ENCODE data around the gene CFP. TPM values are rescaled to one million over a fixed set of nuclear protein-coding genes. Genes with fewer than 3 reads are reported as not detected.
A peak's percentile ranks its signal among the peaks of the same experiment; 100 is the strongest.

CFP gene
- total RNA-seq, 1 experiment from 2014 or later, result 1.3 TPM

DNA sequence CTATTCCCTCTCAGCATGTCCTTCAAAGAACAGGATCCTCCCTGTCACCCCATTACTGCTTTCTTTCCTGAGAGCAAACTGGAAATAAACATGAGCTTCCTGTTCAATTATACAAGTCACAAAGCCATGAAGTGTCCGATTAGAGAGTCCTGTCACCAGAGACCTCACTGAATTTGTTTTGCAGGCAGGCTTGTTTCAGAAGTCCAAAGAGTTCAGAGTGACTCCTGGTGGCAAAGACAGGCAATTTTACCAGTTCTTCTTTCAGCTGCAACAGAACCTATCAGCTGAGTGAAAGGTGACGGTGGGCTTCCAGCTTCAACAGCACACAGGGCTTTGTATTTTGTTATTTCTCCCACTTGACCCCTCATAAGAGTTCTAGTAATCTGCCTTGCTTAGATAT is 14.2 kb upstream of the CFP start:
- RAD21 ChIA-PET (ENCODE audit: low non-redundant PET in 1 of 2, low total read pairs in 2 of 2, uncharacterized antibody in 2 of 2, unreplicated experiment in 2 of 2), result no interaction called here
- peak; percentile 58 for ATAC-seq
- H3K79me2 ChIP-seq (ENCODE audit: insufficient read depth, low read length), result peaks cover 28% of the 10 kb centered on the region
- intact Hi-C loops (cut with micrococcal nuclease), result loop anchor here (2.0 kb wide), 1 partner anchor 81 kb away; no protein-coding TSS in a partner anchor
- no TSS peak for BruUV-seq (replicated peaks)
- TF ChIP-seq, protein P1, sequence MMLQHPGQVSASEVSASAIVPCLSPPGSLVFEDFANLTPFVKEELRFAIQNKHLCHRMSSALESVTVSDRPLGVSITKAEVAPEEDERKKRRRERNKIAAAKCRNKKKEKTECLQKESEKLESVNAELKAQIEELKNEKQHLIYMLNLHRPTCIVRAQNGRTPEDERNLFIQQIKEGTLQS (IDR thresholded peaks at IDR 0.05), result no peak
- TF ChIP-seq RAD21 (IDR thresholded peaks at IDR 0.05; ENCODE audit: low read depth), result peak; percentile 40
- TF ChIP-seq, protein P2, sequence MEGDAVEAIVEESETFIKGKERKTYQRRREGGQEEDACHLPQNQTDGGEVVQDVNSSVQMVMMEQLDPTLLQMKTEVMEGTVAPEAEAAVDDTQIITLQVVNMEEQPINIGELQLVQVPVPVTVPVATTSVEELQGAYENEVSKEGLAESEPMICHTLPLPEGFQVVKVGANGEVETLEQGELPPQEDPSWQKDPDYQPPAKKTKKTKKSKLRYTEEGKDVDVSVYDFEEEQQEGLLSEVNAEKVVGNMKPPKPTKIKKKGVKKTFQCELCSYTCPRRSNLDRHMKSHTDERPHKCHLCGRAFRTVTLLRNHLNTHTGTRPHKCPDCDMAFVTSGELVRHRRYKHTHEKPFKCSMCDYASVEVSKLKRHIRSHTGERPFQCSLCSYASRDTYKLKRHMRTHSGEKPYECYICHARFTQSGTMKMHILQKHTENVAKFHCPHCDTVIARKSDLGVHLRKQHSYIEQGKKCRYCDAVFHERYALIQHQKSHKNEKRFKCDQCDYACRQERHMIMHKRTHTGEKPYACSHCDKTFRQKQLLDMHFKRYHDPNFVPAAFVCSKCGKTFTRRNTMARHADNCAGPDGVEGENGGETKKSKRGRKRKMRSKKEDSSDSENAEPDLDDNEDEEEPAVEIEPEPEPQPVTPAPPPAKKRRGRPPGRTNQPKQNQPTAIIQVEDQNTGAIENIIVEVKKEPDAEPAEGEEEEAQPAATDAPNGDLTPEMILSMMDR (IDR thresholded peaks at IDR 0.05 in 2 of 3, conservative IDR thresholded peaks at IDR 0.05 in 1 of 3; ENCODE audit: borderline replicate concordance in 1 of 3, insufficient read depth in 1 of 3, low read depth in 2 of 3, low read length in 2 of 3), result peak; percentile 29 to 36 (median 31); a peak in 3 of 6 replicates
- no peaks in the 10 kb centered on the region for H3K9me3 ChIP-seq (ENCODE audit: control insufficient read depth in 1 of 2, insufficient read depth in 1 of 2, low read depth in 1 of 2, low read length in 2 of 2)
- no peak overlapping the region for H3K4me2 ChIP-seq (ENCODE audit: low read length)
- CTCF ChIA-PET, result no interaction called here
- H3K27me3 ChIP-seq (ENCODE audit: insufficient read depth, low read length), result no peaks in the 10 kb centered on the region
- no peak overlapping the region for H3K9ac ChIP-seq (ENCODE audit: low read length)
- no peak overlapping the region for H2AFZ ChIP-seq (ENCODE audit: low read depth, low read length, poor library complexity, severe bottlenecking)
- POLR2A ChIA-PET, result no interaction called here
- no peak for DNase-seq (ENCODE audit: low read depth, low spot score)
- H3K36me3 ChIP-seq (ENCODE audit: control insufficient read depth in 1 of 2, insufficient read depth in 2 of 2, low read length in 2 of 2), result peaks cover 4 to 7% of the 10 kb centered on the region in 2 experiments; a peak in 3 of 4 replicates
- H3K4me1 ChIP-seq (ENCODE audit: control insufficient read depth in 1 of 2, insufficient read depth in 2 of 2, low read length in 2 of 2), result peaks cover 0 to 2% of the 10 kb centered on the region in 2 experiments; a peak in 3 of 4 replicates
- H3K4me3 ChIP-seq (replicated peaks in 1 of 2; ENCODE audit: low read depth in 1 of 2, low read length in 2 of 2), result no peak overlapping the region
- H3K9me2 ChIP-seq (ENCODE audit: insufficient read depth), result no peaks in the 10 kb centered on the region
- no peak overlapping the region for H3K27ac ChIP-seq (ENCODE audit: low read depth, low read length)
- H4K20me1 ChIP-seq (ENCODE audit: insufficient read depth), result no peaks in the 10 kb centered on the region

DNA sequence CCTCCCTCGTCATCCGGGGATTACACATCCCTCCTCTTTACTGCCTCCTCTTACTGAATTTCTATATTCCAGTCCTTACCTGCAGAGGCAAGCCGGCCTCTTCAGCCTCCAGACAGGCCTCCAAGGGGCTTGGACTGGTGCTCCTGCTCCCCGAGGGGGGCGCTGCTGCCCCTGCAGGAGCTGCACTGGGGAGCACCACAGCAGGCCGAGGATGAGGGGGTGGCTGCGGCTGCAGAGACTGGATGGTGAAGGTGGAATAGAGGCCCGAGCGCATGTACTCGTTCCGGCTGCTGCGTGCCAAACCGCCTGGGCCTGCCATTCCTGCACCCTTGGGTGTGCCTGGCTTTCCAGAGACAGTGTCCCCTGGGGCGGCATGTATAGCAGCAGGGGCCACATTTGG is 9.1 kb upstream of the CFP start:
- Histone ChIP-seq H3K4me3 (replicated peaks in 1 of 2; ENCODE audit: low read depth in 1 of 2, low read length in 2 of 2) (no peak overlapping the region), H3K36me3 (ENCODE audit: control insufficient read depth in 1 of 2, insufficient read depth in 2 of 2, low read length in 2 of 2) (peaks cover 4 to 10% of the 10 kb centered on the region in 2 experiments; a peak in 3 of 4 replicates), H3K4me1 (ENCODE audit: control insufficient read depth in 1 of 2, insufficient read depth in 2 of 2, low read length in 2 of 2) (no peaks in the 10 kb centered on the region), H3K27me3 (ENCODE audit: insufficient read depth, low read length) (no peaks in the 10 kb centered on the region), H3K9me3 (ENCODE audit: control insufficient read depth in 1 of 2, insufficient read depth in 1 of 2, low read depth in 1 of 2, low read length in 2 of 2) (no peaks in the 10 kb centered on the region), H4K20me1 (ENCODE audit: insufficient read depth) (no peaks in the 10 kb centered on the region), H3K27ac (ENCODE audit: low read depth, low read length) (no peak overlapping the region), H3K79me2 (ENCODE audit: insufficient read depth, low read length) (peaks cover 7% of the 10 kb centered on the region), H3K4me2 (ENCODE audit: low read length) (no peak overlapping the region), H3K9me2 (ENCODE audit: insufficient read depth) (no peaks in the 10 kb centered on the region), H2AFZ (ENCODE audit: low read depth, low read length, poor library complexity, severe bottlenecking) (no peak overlapping the region), H3K9ac (ENCODE audit: low read length) (no peak overlapping the region)
- no TSS peak for BruUV-seq (replicated peaks)
- ATAC-seq (no peak), DNase-seq (ENCODE audit: low read depth, low spot score) (no peak)
- intact Hi-C loops (cut with micrococcal nuclease), result no loop called here
- ChIA-PET CTCF (no interaction called here), RAD21 (ENCODE audit: low non-redundant PET in 1 of 2, low total read pairs in 2 of 2, uncharacterized antibody in 2 of 2, unreplicated experiment in 2 of 2) (no interaction called here), POLR2A (no interaction called here)
- no peak for TF ChIP-seq EGR1 (IDR thresholded peaks at IDR 0.05; ENCODE audit: low read depth)
- TF ChIP-seq ZFX (IDR thresholded peaks at IDR 0.05), result no peak
- TF ChIP-seq SRF (IDR thresholded peaks at IDR 0.05; ENCODE audit: low read depth), result no peak
- TF ChIP-seq EZH2phosphoT487 (IDR thresholded peaks at IDR 0.05; ENCODE audit: borderline replicate concordance), result no peak
- TF ChIP-seq, protein P3, sequence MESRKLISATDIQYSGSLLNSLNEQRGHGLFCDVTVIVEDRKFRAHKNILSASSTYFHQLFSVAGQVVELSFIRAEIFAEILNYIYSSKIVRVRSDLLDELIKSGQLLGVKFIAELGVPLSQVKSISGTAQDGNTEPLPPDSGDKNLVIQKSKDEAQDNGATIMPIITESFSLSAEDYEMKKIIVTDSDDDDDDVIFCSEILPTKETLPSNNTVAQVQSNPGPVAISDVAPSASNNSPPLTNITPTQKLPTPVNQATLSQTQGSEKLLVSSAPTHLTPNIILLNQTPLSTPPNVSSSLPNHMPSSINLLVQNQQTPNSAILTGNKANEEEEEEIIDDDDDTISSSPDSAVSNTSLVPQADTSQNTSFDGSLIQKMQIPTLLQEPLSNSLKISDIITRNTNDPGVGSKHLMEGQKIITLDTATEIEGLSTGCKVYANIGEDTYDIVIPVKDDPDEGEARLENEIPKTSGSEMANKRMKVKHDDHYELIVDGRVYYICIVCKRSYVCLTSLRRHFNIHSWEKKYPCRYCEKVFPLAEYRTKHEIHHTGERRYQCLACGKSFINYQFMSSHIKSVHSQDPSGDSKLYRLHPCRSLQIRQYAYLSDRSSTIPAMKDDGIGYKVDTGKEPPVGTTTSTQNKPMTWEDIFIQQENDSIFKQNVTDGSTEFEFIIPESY (IDR thresholded peaks at IDR 0.05; ENCODE audit: extremely low read depth, insufficient replicate concordance, low read length), result no peak
- TF ChIP-seq, protein P4, sequence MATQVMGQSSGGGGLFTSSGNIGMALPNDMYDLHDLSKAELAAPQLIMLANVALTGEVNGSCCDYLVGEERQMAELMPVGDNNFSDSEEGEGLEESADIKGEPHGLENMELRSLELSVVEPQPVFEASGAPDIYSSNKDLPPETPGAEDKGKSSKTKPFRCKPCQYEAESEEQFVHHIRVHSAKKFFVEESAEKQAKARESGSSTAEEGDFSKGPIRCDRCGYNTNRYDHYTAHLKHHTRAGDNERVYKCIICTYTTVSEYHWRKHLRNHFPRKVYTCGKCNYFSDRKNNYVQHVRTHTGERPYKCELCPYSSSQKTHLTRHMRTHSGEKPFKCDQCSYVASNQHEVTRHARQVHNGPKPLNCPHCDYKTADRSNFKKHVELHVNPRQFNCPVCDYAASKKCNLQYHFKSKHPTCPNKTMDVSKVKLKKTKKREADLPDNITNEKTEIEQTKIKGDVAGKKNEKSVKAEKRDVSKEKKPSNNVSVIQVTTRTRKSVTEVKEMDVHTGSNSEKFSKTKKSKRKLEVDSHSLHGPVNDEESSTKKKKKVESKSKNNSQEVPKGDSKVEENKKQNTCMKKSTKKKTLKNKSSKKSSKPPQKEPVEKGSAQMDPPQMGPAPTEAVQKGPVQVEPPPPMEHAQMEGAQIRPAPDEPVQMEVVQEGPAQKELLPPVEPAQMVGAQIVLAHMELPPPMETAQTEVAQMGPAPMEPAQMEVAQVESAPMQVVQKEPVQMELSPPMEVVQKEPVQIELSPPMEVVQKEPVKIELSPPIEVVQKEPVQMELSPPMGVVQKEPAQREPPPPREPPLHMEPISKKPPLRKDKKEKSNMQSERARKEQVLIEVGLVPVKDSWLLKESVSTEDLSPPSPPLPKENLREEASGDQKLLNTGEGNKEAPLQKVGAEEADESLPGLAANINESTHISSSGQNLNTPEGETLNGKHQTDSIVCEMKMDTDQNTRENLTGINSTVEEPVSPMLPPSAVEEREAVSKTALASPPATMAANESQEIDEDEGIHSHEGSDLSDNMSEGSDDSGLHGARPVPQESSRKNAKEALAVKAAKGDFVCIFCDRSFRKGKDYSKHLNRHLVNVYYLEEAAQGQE (IDR thresholded peaks at IDR 0.05; ENCODE audit: low read depth), result no peak
- TF ChIP-seq RAD21 (IDR thresholded peaks at IDR 0.05; ENCODE audit: low read depth), result no peak
- no peak for TF ChIP-seq JUND (IDR thresholded peaks at IDR 0.05)
- TF ChIP-seq, protein P1 (IDR thresholded peaks at IDR 0.05), result no peak
- no peak for TF ChIP-seq YY1 (IDR thresholded peaks at IDR 0.05; ENCODE audit: extremely low read depth, insufficient replicate concordance, low read depth, low read length)
- no peak for TF ChIP-seq SIN3A (IDR thresholded peaks at IDR 0.05; ENCODE audit: low read depth)
